T47D (cell line): ENCODE data around the gene UMAD1.
"Not testable (repeated sequence)": the region's sequence is repeated elsewhere in the genome, so short reads cannot be mapped to it uniquely, and the experiment has no call there.

ENCODE experiments used
- DNase-seq, 2 experiments: peaks; one replicate each; pipeline versions ENCODE4 v3.0.0 to v3.0.0-alpha.2; 2011 to 2012; ENCODE audit warnings: low read depth in 1 of 2, low spot score in 1 of 2
- JUND ChIP-seq: IDR thresholded peaks from 2 replicates; pipeline ENCODE4 v1.6.1; 2012; ENCODE audit warnings: low read depth
- in situ Hi-C: cut with HindIII; loops from 2 replicates; pipeline ENCODE4 v1.10.0; 2016; ENCODE audit warnings: low sequenced_read_pairs, low pct_unique_long_range_greater_than_20kb

Gene UMAD1

GRCh38 chr7:7812112-7812511 is 171.6 kb downstream of the UMAD1 start:
- no peak for TF ChIP-seq JUND
- DNase-seq = peak in 1 of 2 experiments; percentile 48
- in situ Hi-C loops = no loop called here

GRCh38 chr7:7815395-7815794 is 174.8 kb downstream of the UMAD1 start:
- no peak for DNase-seq
- no peak for TF ChIP-seq JUND
- in situ Hi-C loops = no loop called here

- TF ChIP-seq JUND = no peak
Measured at GRCh38 chr7:7816084-7816483, 175.5 kb downstream of the UMAD1 start.

GRCh38 chr7:7816816-7817536 is 176.4 kb downstream of the UMAD1 start:
- in situ Hi-C loops = no loop called here
- TF ChIP-seq JUND = no peak
- DNase-seq = no peak

More at GRCh38 chr7:7816084-7816483, 175.5 kb downstream of the UMAD1 start:
- no peak for DNase-seq
- in situ Hi-C loops = no loop called here

- no peak for TF ChIP-seq JUND
- no peak for DNase-seq
- in situ Hi-C loops = no loop called here
Measured at GRCh38 chr7:7817748-7818147, 177.2 kb downstream of the UMAD1 start.

- in situ Hi-C loops, DNase-seq: not testable (repeated sequence)
Measured at GRCh38 chr7:7818179-7818578, 177.6 kb downstream of the UMAD1 start.

- no peak for TF ChIP-seq JUND
- DNase-seq = no peak
Measured at GRCh38 chr7:7819442-7820247, 179.1 kb downstream of the UMAD1 start.

GRCh38 chr7:7820409-7820808 is 179.9 kb downstream of the UMAD1 start:
- TF ChIP-seq JUND = no peak
- in situ Hi-C loops = no loop called here

More at GRCh38 chr7:7819442-7820247, 179.1 kb downstream of the UMAD1 start:
- in situ Hi-C loops = no loop called here

GRCh38 chr7:7820939-7821338 is 180.4 kb downstream of the UMAD1 start:
- no peak for TF ChIP-seq JUND
- in situ Hi-C loops = no loop called here
- no peak for DNase-seq

More at GRCh38 chr7:7820409-7820808, 179.9 kb downstream of the UMAD1 start:
- DNase-seq = no peak

- no peak for DNase-seq
- in situ Hi-C loops = no loop called here
- no peak for TF ChIP-seq JUND
Measured at GRCh38 chr7:7821517-7821916, 181.0 kb downstream of the UMAD1 start.

- in situ Hi-C loops, DNase-seq: not testable (repeated sequence)
Measured at GRCh38 chr7:7825294-7825693, 184.7 kb downstream of the UMAD1 start.

- no peak for TF ChIP-seq JUND
- DNase-seq = peak in 1 of 2 experiments; percentile 17
Measured at GRCh38 chr7:7829667-7830066, 189.1 kb downstream of the UMAD1 start.

More at GRCh38 chr7:7829667-7830066, 189.1 kb downstream of the UMAD1 start:
- in situ Hi-C loops = no loop called here
